Nephron progenitor cell (in vitro differentiated cells): Measurements from ENCODE around the gene ZNF410.

ENCODE experiments used
- DNase-seq: peaks from one replicate; pipeline ENCODE4 v3.0.0; 2021
- H3K27ac Mint-ChIP-seq: 2 replicates; pipeline ENCODE4 v1.8.0; 2021; ENCODE audit warnings: mild to moderate bottlenecking, moderate library complexity, mixed read lengths
- H3K27me3 Mint-ChIP-seq: 2 replicates; pipeline ENCODE4 v1.8.0; 2021; ENCODE audit warnings: mild to moderate bottlenecking, low read depth, mixed read lengths; ENCODE audit not compliant: poor library complexity
- H3K36me3 Mint-ChIP-seq: 2 replicates; pipeline ENCODE4 v1.8.0; 2021; ENCODE audit warnings: low read depth, mixed read lengths
- H3K4me1 Mint-ChIP-seq: 2 replicates; pipeline ENCODE4 v1.8.0; 2021; ENCODE audit warnings: mixed read lengths
- H3K4me3 Mint-ChIP-seq: 2 replicates; pipeline ENCODE4 v1.8.0; 2021; ENCODE audit warnings: mild to moderate bottlenecking, moderate library complexity, mixed read lengths
- H3K9me3 Mint-ChIP-seq: 2 replicates; pipeline ENCODE4 v1.8.0; 2021; ENCODE audit warnings: mild to moderate bottlenecking, moderate library complexity, mixed read lengths
- CTCF ChIP-seq: fragments of 200-600 bp; sonication (generic); IDR thresholded peaks from 2 replicates; pipeline ENCODE4 v1.5.0; 2021; ENCODE audit warnings: antibody characterized with exemption

The ZNF410 gene

DNA sequence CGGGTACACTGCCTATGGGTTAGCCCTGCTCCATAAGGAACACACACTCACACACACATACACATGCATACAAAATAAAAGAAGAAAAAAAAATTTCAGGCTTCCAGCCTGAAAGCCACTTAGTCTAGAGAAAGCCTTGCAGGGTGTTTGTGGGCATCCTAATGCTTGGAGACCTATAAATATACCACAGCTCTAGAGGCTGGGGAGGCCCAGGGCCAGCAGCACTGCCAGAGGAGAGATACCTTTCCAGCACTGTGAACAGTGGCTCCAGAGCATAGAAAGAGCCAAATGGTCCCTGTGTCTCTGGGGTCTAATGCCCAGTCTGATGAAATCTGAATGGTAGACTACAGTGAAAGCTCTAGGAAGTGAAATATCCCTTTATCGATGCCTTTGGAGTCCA is 50.4 kb downstream of the ZNF410 start:
- Mint-ChIP-seq H3K4me3 (no peak overlapping the region), H3K27me3 (no peaks in the 10 kb centered on the region), H3K9me3 (no peaks in the 10 kb centered on the region), H3K4me1 (peaks cover 12% of the 10 kb centered on the region), H3K27ac (no peak overlapping the region), H3K36me3 (peaks cover 22% of the 10 kb centered on the region)
- no peak for DNase-seq
- TF ChIP-seq CTCF = no peak

- peaks cover 8% of the 10 kb centered on the region for H3K27me3 Mint-ChIP-seq
- no peak overlapping the region for H3K27ac Mint-ChIP-seq
- peaks cover 8% of the 10 kb centered on the region for H3K4me1 Mint-ChIP-seq
- DNase-seq = no peak
- no peak overlapping the region for H3K4me3 Mint-ChIP-seq
- H3K9me3 Mint-ChIP-seq = no peaks in the 10 kb centered on the region
- TF ChIP-seq CTCF = no peak
- H3K36me3 Mint-ChIP-seq = no peaks in the 10 kb centered on the region
These were observed 55.5 kb downstream of the ZNF410 start for GRCh38 chr14:73942180-73942579.

DNA sequence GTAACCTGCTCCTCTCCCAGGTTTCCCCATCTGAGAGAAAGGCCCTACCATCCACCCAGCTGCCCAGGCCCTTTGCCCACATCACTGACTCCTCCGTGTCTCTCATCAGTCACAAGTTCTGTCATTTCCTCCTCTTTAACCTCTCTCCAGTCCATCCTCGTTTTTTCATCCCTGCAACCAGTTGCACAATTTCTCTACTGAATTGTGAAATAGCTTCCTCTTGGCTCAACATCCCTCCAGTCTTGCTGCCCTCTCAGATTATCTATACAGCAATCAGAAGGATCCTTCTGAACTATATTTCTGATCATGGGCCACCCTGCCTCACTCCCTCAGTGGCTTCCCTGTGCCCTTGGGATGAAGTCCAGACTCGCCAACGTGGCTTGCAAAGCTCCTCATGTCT is 56.4 kb downstream of the ZNF410 start:
- H3K9me3 Mint-ChIP-seq = no peaks in the 10 kb centered on the region
- H3K36me3 Mint-ChIP-seq = no peaks in the 10 kb centered on the region

DNA sequence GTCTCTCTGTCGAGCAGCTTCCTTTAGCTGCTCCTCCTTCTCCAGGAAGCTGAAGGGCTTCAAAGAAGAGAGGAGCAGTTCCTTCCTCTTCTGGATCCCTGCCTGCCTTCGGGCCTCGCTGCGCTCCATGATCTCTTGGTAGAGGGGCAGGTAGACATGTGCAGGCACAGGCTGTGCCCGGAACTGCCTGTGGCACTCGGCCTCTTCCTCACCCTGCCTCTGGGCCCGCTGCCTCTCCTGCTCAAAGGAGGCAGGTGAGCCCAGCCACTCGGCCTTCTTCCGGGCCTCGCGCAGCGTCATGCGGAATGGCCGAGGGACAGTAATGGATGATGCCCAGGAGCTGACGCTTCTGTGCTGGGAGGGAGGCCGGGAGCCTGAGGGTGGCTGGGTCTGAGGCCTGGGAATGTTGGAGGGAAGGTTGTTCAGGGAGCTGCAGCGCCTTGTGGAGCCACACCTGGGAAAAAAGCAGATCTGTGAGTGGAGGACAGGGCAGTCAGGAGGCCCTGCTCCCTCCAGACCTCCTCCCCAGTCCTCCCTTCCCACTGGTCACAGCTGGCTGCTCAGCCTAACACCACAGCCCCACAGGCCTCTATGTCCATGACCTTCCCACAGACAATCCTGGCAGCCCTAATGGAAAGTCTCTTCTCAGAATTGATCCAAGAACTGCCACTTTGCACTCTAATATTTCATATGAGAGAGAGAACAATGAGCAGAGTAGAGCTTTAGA is 57.9 kb downstream of the ZNF410 start:
- Mint-ChIP-seq H3K4me1 (peaks cover 9% of the 10 kb centered on the region), H3K4me3 (no peak overlapping the region), H3K27me3 (peaks cover 18% of the 10 kb centered on the region), H3K27ac (no peak overlapping the region), H3K36me3 (no peaks in the 10 kb centered on the region), H3K9me3 (no peaks in the 10 kb centered on the region)
- TF ChIP-seq CTCF = no peak
- DNase-seq = no peak

More for the DNA sequence above, 56.4 kb downstream of the ZNF410 start:
- Mint-ChIP-seq H3K4me3 (no peak overlapping the region), H3K27ac (peak overlapping the region; percentile 1), H3K4me1 (peaks cover 8% of the 10 kb centered on the region), H3K27me3 (peaks cover 14% of the 10 kb centered on the region)
- no peak for TF ChIP-seq CTCF
- DNase-seq = no peak

DNA sequence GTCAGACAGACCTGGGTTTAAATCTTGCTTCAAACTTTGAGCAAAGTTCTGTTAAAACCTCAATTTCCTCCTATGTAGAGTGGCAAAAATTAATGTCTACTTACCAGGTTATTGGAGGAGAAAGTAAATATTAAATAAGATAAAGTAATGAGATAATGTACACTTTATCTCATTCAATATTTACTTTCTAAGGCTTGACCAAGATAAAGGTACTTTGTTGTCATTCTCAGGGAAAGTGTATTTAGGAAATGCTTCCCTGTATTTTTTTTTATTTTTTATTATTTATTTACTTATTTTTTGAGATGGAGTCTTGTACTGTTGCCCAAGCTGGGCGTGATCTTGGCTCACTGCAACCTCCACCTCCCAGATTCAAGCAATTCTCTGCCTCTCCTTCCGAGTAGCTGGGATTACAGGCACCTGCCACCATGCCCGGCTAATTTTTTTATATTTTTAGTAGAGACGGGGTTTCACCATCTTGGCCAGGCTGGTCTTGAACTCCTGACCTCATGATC is 58.6 kb downstream of the ZNF410 start:
- peaks cover 8% of the 10 kb centered on the region for H3K4me1 Mint-ChIP-seq
- no peak overlapping the region for H3K27ac Mint-ChIP-seq
- no peak for TF ChIP-seq CTCF
- DNase-seq = no peak
- H3K36me3 Mint-ChIP-seq = no peaks in the 10 kb centered on the region
- no peak overlapping the region for H3K4me3 Mint-ChIP-seq
- H3K9me3 Mint-ChIP-seq = no peaks in the 10 kb centered on the region
- peaks cover 18% of the 10 kb centered on the region for H3K27me3 Mint-ChIP-seq
